ENCODE results near the gene MMP13.
"Not testable (repeated sequence)": the region's sequence is repeated elsewhere in the genome, so short reads cannot be mapped to it uniquely, and the experiment has no call there.

Gene MMP13

GRCh38 chr11:102935514-102935913 lies 20.0 kb downstream of the MMP13 start:
- DNase-seq = no peak

DNA sequence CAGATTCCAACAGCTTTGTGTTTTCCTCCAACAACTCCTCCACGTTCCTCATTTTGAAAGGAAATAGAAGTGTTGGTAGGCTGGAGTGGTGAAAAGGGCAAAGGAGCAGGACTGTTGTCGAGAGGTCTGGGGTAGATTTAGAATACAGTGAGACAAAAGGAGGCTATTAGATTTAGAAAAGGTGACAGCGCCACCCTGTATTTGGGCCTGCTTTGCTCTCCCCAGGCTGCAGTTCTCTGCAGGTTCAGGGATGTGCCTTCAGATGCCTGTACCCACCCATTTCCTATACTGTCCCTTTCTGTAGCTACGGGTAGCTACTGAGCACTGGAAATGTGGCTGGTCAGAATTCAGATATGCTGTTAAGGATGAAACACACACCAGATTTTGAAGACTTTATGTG lies 20.8 kb downstream of the MMP13 start:
- DNase-seq = no peak

- DNase-seq = no peak
Measured at GRCh38 chr11:102933627-102934026, 21.9 kb downstream of the MMP13 start.

DNA sequence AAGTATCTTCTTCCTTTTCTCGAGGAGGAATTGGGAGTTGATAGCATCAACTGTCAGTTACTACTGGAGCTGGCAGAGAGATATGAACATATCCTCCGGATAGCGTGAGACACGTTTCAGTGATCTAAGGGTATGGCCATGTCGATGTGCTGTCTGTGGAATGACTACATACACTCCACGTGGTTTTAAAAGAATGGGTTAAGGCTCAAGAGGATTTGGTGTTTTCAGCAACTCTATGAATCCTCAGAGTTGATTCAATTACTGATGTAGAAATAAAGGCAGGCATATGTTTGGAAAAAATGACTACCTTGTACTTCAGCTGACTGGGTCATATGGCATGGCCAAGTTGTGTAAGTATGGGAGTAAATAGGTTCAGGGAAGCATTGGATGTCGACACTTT lies 22.9 kb downstream of the MMP13 start:
- DNase-seq = no peak

GRCh38 chr11:102930451-102930850 lies 25.1 kb downstream of the MMP13 start:
- DNase-seq = no peak

DNA sequence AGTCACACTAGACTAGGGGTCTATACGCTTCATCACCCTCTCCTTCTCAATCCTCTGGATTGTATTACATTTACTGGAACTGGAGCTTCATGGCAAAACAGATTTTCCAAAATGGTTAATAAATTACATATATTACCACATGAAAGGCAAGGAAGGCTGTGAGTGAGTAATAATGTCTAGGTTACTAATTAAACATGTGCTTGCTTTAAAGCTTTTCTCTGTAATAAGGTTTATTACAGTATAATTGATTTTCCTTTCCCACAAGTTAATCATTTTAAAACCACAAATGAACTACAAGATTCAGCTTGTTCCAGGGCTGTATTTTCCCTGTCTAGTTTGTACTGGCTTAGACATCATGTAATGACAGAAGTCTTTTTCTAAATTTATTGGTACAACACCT lies 25.6 kb downstream of the MMP13 start:
- DNase-seq = no peak

GRCh38 chr11:102929166-102929565 lies 26.4 kb downstream of the MMP13 start:
- DNase-seq = no peak

DNA sequence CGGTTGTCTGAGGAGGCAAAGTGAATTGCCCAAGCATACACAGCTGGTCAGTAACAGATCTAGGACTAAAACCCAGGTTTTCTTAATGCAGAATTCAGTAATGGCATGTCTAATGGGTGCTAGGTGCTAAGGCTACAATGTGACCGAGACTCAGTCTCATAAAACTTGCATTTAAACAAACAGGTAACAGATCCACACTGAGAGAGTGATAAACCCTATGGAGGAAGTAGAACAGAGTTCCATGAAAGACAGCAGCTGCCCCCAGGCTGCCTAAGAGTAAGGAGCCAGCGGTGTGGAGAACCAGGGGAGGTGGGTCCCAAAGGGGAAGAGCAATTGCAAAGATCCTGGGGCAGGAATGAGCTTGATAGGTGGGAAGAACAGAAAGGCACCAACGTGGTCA lies 27.3 kb downstream of the MMP13 start:
- DNase-seq = no peak

- DNase-seq = no peak
Measured at GRCh38 chr11:102927624-102927990, 27.9 kb downstream of the MMP13 start.

DNA sequence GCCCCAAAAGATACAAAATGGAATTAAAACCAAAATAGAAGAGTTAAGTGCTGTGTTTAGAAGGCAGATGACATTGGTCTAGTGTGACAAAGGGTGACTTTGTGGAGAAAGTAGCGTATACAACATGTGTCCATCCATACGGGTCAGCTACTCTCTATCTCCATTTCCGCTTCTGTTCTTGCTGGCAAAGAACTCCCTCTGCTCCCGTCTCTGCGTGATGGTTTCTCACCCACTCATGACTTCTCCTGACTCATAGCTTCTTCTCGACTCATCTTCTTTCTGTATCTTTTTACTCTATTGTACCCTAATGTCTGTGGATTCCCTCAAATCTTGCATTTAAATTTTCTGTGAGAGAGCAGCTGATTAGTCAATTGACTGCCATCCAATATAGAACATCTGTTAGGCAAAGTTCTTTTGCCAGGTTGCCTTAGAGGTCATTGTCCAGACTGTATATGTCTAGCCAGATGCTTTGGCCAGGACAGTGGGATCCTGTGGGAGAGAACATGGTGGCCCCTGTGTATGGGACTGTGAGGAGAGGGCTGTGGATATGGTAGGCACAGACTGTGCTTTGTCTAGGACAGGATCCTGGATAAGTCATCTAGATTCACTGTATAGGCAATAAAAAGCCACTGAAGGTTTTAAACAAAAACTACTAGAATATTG lies 28.4 kb downstream of the MMP13 start:
- no peak for DNase-seq

DNA sequence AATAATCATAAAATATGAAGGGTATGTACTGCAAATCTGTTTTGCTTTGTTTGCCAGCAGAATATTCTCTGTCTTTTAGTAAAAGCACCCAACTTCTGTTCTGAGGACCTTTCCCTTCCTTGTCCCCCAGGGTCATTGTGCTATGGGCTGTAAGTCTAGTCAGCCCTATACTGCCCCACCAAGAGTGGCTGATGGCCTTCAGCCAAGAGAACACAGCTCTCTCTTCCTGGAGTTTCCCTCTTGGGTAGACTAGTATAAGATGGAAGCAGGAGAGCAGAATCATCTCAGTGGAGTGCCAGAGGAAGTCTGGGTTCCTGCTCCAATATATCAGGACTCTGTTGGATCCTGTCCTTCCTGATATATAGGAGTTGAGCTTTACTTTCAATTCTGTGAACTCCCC lies 29.0 kb downstream of the MMP13 start:
- DNase-seq = no peak

- no peak for DNase-seq
Measured at GRCh38 chr11:102925988-102926387, 29.5 kb downstream of the MMP13 start.

GRCh38 chr11:102924851-102925380 lies 30.6 kb downstream of the MMP13 start:
- DNase-seq = no peak

DNA sequence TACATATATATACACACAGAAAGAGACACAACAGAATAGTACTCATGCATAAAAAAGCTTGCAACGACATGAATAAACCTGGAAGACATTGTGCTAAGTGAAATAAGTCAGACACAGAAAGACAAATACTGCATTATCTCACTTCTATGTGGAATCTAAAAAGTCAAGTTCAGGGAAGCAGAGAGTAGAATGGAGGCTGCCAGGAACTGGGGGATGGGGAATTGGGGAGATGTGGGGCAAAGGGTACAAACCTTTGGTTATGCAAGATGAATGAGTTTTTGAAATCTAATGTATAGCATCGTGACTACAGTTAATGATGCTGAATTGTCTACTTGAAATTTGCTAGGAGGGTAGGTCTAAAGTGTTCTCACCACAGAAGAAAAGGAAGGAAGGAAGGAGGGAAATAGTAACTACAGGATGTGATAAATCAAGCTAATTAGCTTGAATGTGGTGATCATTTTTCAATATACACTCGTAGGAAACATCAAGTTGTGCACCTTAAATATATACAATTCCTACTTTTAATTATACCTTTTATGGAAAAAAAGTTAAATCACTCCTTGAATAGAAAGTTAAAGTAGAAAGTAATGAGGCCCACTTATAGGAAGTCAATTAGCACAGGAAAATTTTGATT lies 33.8 kb downstream of the MMP13 start:
- DNase-seq = no peak

DNA sequence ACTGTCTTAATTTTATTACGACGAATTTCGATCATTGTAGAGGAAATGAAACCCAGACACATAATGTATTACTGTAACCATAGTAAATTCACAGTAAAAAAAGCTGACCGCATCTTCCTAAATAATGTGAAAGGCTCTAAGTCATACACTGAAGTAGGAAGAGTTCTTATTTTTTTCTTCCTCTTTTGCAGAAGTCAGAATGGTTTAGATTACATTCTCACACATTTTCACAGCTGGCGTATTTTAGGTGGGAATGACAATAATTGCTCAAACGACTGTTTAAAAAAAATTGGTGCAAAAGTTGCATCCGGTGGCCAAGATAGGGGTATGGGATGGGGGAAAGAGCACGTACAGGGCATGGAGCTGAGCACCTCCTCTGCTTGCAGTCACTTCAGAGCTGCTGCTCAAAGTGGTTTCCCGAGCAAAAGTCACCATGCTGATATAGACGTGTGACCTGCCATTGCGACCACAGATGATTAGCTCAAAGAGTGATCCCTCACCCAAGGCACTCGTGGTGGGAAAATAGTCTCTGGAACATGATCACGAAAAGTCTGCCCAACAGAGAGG lies 35.3 kb downstream of the MMP13 start:
- no peak for DNase-seq

GRCh38 chr11:102915044-102915375 lies 40.5 kb downstream of the MMP13 start:
- no peak for DNase-seq

DNA sequence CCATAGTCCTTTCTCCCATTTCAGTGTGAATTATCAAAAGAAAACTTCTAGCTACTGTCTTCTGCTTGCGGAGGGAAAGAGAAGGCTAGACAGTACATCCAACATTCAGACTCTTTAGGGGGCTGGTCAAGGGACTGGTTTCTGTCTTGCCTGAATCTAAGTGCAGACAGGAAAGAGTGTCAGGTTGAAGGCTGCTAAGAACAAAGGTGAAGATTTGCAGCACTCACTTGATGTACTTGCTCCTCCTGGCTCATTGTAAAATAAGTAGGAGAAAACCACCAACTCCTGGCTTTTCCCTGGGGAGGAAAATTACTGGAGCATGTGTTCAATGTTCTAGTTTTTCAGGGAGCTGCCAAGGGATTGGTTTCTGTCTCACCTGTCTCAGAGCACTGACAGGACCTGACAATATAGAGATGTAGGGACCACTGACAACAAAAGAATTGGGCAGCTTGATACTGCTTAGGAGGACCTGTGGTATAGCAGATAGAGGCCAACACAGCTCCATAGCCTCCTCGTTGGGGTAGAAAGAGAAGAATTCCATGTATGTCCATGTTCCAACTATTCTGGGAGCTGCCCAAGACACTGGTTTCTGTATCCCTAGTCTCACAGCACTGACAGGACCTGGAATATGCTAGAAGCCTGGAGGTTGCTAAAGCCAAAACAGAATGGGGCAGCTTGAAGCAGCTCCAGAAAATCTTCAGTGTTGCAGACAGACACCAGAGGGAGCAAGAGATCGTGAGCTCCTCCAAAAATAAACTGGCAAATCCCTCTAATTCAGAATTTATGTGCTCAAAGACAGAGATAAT lies 41.1 kb downstream of the MMP13 start:
- DNase-seq = no peak

DNA sequence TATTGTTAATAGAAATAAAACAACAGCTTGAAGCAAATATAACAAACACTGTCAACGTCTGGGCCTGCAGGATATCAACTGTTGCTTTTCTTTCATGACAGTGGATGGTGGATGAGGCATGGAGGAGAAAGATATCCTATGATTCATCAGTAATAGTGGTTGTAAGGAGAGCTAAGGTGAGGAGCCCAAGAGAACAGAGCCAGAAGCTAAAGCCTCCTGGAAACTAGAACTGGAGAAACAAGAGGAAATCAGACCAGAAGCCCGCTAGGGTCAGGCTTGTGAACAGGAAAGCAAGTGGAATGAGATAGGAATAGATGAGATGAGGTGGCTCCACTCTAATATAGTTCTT lies 43.1 kb downstream of the MMP13 start:
- no peak for DNase-seq

DNA sequence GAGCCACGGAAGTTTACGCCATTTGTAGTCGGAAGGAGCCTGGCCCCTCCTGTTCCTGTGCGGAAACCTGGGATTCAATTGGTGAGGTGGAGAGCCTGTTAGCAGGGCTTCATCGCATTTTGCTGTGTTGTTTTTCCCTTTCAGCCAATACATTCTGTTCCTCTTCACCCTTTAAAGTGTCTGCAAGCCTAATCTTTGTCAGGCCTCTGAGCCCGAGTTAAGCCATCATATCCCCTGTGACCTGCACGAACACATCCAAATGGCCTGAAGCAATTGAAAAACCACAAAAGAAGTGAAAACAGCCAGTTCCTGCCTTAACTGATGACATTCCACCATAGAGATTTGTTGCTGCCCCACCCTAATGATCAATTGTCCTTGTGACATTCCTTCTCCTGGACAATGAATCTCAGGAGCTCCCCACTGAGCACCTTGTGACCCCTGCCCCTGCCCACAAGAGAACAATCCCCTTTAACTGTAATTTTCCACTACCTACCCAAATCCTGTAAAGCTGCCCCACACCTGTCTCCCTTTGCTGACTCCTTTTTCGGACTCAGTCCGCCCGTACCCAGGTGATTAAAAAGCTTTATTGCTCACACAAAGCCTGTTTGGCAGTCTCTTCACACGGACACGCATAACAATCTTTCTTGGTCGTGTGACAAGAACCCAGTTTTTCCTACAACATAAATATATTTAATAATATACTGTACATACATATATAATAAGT lies 43.6 kb downstream of the MMP13 start:
- DNase-seq = no peak

DNA sequence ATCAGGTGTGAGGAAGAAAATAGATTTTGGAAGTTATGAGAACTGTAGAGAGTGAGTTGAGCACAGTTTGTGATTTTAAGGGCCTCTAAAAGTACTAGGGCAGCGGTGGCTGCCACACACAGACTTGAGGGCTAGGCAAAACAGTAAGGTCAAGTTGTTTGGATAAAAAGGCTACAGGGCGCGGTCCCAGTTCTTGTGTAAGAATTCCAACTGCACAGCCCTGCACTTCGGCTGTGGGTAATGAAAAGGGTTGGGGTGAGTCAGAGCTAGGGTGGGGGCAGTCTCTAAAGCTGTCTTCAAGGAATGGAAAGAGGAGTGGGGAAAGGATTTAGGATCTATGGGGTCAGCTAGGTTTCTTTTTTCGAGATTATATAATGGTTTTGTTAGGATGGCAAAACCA lies 49.7 kb downstream of the MMP13 start:
- not testable (repeated sequence) for DNase-seq

DNA sequence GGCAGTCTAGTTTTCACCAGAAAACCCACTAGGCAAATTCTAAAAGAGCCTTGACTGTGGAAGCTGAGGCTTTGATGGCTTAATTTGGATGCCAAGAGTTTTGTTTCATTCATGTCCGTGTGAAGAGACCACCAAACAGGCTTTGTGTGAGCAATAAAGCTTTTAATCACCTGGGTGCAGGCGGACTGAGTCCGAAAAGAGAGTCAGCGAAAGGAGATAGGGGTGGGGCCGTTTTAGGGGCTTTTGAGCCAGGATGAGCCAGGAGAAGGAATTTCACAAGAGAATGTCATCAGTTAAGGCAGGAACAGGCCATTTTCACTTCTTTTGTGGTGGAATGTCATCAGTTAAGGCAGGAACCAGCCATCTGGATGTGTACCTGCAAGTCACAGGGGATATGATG lies 51.6 kb downstream of the MMP13 start:
- DNase-seq = not testable (repeated sequence)

DNA sequence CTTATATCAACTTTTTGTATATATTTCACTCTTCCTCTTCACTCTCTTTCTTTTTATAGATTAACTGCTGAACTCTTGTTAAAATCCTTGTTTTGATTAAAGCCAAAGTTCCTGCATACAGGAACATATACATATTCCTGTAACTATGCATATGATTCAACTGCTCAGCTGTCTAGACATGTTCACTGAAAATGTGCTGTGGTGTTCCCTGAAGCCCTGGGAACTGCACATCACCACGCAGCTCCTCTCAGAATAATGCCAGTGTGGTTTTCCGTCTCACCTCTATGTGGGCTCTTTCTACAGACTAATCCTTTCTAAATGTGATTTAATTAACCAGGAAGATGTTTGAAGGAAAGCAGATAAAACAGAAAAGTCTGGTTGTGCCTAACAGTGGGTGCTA lies 55.2 kb downstream of the MMP13 start:
- no peak for DNase-seq
